Occipital lobe (tissue), 2 donors: ENCODE measurements around the gene EMILIN2. TPM values are rescaled to one million over a fixed set of nuclear protein-coding genes. Genes with fewer than 3 reads are reported as not detected.
"Not testable (repeated sequence)": the region's sequence is repeated elsewhere in the genome, so short reads cannot be mapped to it uniquely, and the experiment has no call there.

ENCODE experiments used
- DNase-seq: peaks from one replicate; lab custom pipeline; 2025; lab: John Stamatoyannopoulos, UW
- total RNA-seq: library from RNA; depleted of rRNA; stranded (reverse); fragments of >200 nt; gene quantifications from one replicate; pipeline ENCODE4 v1.2.3, GENCODE V29; 2014

EMILIN2 gene
- 2.0 TPM for total RNA-seq

- no peak for DNase-seq
These were observed at the start of gene EMILIN2 for GRCh38 chr18:2846636-2847316. EMILIN2 (plus strand) TSS chr18:2847006; CDS start chr18:2847189, 183 bp downstream.

- DNase-seq: no peak
These were observed 48.9 kb upstream of the EMILIN2 start for GRCh38 chr18:2797951-2798350.

- no peak for DNase-seq
These were observed 47.4 kb upstream of the EMILIN2 start for GRCh38 chr18:2799369-2799768.

GRCh38 chr18:2805970-2806943 lies 40.5 kb upstream of the EMILIN2 start:
- no peak for DNase-seq

- not testable (repeated sequence) for DNase-seq
These were observed 38.2 kb upstream of the EMILIN2 start for GRCh38 chr18:2808640-2809039.

GRCh38 chr18:2809666-2810183 lies 37.1 kb upstream of the EMILIN2 start:
- not testable (repeated sequence) for DNase-seq

- no peak for DNase-seq
These were observed 35.4 kb upstream of the EMILIN2 start for GRCh38 chr18:2811416-2811815.

GRCh38 chr18:2814928-2815327 lies 31.9 kb upstream of the EMILIN2 start:
- DNase-seq: no peak

- DNase-seq: no peak
These were observed 28.5 kb upstream of the EMILIN2 start for GRCh38 chr18:2818281-2818680.

GRCh38 chr18:2821695-2822094 lies 25.1 kb upstream of the EMILIN2 start:
- no peak for DNase-seq

- DNase-seq: no peak
These were observed 24.4 kb upstream of the EMILIN2 start for GRCh38 chr18:2822213-2822921.

GRCh38 chr18:2823202-2823601 lies 23.6 kb upstream of the EMILIN2 start:
- no peak for DNase-seq

- DNase-seq: no peak
These were observed 22.8 kb upstream of the EMILIN2 start for GRCh38 chr18:2823966-2824365.

- DNase-seq: no peak
These were observed 21.9 kb upstream of the EMILIN2 start for GRCh38 chr18:2824865-2825264.

- no peak for DNase-seq
These were observed 21.1 kb upstream of the EMILIN2 start for GRCh38 chr18:2825613-2826175.

- no peak for DNase-seq
These were observed 20.2 kb upstream of the EMILIN2 start for GRCh38 chr18:2826581-2826980.

- DNase-seq: no peak
These were observed 19.7 kb upstream of the EMILIN2 start for GRCh38 chr18:2827061-2827460.

GRCh38 chr18:2836118-2836517 lies 10.7 kb upstream of the EMILIN2 start:
- DNase-seq: not testable (repeated sequence)

- DNase-seq: not testable (repeated sequence)
These were observed 9.5 kb upstream of the EMILIN2 start for GRCh38 chr18:2837290-2837689.

- no peak for DNase-seq
These were observed 7.6 kb upstream of the EMILIN2 start for GRCh38 chr18:2839202-2839601.

- DNase-seq: no peak
These were observed 6.3 kb upstream of the EMILIN2 start for GRCh38 chr18:2840521-2840920.
